ENCODE results near the gene NDUFV3.
"Not testable (repeated sequence)": the region's sequence is repeated elsewhere in the genome, so short reads cannot be mapped to it uniquely, and the experiment has no call there.

The NDUFV3 gene

DNA sequence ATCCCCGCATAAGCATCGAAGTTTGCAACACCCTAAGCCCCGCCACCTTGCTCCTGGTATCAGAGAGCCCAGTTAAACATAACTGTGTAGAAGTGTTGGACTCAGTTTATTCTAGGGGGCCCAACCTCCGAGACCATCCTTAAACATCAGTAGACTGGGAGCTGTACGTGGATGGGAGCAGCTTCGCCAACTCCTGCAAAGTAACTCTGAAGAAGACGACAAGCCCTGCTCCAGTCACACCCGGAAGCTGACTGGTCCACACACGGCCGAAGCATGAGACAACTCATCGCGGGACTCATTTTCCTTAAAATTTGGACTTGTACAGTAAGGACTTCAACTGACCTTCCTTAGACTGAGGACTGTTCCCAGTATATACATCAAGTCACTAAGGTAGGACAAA, 40.9 kb downstream of the NDUFV3 start:
- H3K4me1 Mint-ChIP-seq, H3K4me3 Mint-ChIP-seq, H3K27ac Mint-ChIP-seq, H3K27me3 Mint-ChIP-seq, H3K9me3 Mint-ChIP-seq, H3K36me3 Mint-ChIP-seq: not testable (repeated sequence)

DNA sequence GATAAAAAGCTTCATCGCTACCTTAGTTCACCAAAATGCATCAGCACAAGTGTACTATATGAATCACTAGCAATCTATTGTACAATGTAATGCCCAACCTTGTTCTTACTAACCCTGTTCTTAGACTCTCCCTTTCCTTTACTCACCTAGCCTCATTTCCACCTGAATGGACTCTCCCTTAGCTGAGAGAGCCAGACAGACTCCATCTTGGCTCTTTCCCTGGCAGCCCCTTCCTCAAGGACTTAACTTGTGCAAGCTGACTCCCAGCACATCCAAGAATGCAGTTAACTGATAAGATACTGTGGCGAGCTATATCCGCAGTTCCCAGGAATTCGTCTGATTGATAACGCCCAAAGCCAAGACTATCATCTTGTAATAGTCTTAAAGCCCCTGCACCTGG, 43.3 kb downstream of the NDUFV3 start:
- H3K4me3 Mint-ChIP-seq, H3K9me3 Mint-ChIP-seq, H3K4me1 Mint-ChIP-seq, H3K36me3 Mint-ChIP-seq, H3K27me3 Mint-ChIP-seq, H3K27ac Mint-ChIP-seq: not testable (repeated sequence)

DNA sequence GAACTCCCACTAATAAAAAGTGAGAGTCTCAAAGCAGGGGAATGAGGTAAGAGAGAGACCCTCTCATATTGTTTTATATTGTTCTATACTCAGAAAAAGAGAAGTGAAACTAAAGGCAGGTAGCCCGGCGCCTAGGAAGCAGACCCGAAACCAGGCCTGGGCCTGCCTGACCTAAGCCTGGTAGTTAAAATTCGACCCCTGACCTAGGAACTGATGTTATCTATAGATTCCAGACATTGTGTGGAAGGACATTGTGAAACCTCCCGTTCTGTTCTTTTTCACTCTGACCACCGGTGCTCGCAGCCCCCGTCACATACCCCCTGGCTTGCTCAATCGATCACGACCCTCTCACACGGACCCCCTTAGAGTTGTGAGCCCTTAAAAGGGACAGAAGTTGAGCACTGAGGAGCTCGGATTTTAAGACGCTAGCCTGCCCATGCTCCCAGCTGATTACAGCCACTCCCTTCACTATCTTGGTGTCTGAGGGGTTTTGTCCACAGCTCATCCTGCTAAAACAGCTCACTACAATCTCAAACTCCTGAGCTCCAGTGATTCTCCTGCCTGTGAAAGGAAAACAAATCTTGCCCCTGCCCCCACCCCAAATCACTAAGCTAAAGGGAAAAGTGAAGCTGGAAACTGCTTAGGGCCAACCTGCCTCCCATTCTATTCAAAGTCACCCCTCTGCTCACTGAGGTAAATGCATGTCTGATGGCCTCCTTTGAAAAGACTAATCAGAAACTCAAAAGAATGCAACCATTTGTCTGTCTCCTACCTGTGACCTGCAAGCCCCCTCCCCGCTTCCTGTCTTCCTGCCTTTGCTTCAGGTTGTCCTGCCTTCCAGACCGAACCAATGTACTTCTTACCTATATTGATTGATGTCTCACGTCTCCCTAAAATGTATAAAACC, 44.2 kb downstream of the NDUFV3 start:
- not testable (repeated sequence) for H3K4me3 Mint-ChIP-seq, H3K27ac Mint-ChIP-seq, H3K27me3 Mint-ChIP-seq, H3K9me3 Mint-ChIP-seq, H3K36me3 Mint-ChIP-seq, H3K4me1 Mint-ChIP-seq

DNA sequence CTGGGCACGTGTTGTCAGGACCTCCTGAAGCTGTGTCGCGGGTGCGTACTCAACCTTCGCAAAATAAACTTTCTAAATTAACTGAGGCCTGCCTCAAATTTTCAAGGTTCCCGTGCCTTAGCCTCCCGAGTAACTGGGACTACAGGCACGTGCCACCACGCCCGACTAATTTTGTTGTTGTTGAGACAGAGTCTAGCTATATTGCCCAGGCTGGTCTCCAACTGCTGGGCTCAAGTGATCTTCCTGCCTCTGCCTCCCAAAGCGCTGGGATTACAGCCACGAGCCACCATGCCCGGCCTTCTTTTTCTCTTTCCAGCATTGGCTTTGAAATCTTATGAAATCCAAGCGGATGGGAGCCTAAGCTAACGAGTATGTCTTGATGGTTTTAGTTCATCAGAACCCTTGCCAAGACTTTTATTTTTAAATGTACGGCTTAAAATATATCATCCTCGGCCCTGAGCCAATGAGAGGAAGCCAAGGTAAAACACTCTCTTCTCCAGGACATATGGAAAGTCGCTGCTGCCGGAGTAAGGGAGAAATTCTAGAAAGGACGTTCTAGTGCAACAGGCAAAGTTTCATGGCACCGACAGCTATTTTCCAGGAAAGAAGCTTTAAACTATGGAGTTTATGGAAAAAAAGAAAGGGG, 45.0 kb downstream of the NDUFV3 start:
- Mint-ChIP-seq H3K27me3 (no peaks in the 10 kb centered on the region), H3K9me3 (no peaks in the 10 kb centered on the region), H3K36me3 (peaks cover 3% of the 10 kb centered on the region), H3K4me1 (no peaks in the 10 kb centered on the region), H3K4me3 (no peak overlapping the region), H3K27ac (no peak overlapping the region)

DNA sequence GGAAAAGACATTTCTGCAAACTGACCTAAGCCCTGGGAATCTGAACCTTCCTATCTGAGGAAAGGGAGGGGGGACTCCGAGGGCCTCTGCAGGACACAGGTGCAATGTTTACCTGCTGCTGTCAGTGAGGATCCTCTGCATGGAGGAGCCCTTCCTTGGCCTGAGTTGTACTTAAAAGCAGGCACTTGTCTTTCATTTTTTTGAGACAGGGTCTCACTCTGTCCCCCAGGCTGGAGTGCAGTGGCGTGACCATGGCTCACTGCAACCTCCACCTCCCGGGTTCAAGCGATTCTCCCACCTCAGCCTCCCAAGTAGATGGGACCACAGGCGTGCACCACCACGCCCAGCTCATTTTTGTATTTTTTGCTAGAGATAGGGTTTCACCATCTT, 45.5 kb downstream of the NDUFV3 start:
- H3K9me3 Mint-ChIP-seq, H3K4me1 Mint-ChIP-seq, H3K4me3 Mint-ChIP-seq, H3K27me3 Mint-ChIP-seq, H3K36me3 Mint-ChIP-seq, H3K27ac Mint-ChIP-seq: not testable (repeated sequence)

DNA sequence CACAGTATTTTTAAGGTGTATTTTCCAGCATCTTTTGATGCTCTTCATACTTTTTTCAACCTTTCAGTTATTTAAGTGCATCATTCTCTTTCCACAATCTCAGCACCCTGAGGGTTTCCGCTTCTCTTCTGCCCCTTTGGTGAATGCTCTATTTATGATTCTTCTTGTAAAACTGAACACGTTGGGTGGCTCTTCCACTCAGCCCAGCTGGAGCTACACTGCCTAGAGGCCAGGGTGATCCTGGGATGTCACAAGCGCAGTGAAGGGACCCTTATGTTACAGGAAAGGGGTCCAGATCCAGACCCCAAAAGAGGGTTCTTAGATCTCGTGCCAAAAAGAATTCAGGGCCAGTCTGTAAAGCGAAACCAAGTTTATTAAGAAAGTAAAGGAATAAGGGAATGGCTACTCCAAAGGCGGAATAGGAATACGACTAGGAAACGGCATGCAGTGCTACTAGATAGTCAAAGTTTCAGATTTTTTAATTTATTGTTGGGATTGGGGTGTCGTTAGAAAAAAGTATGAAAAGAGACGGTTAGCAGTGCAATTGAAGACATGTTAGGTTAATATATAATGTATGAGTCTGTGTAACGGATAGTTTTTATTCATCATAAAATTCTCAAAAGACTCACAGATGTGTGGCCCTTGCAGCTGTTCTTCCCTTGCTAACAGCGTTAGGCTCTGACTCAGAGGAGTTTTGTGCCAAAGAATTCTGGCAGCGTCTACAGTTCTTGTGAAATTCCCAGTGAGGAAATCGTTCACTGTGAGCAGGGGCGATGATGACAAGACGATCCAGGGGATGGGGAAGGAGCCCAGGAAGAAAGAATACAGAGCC, 46.7 kb downstream of the NDUFV3 start:
- no peaks in the 10 kb centered on the region for H3K9me3 Mint-ChIP-seq
- no peaks in the 10 kb centered on the region for H3K4me1 Mint-ChIP-seq
- no peak overlapping the region for H3K4me3 Mint-ChIP-seq
- H3K36me3 Mint-ChIP-seq, result peaks cover 3% of the 10 kb centered on the region
- H3K27me3 Mint-ChIP-seq, result no peaks in the 10 kb centered on the region
- H3K27ac Mint-ChIP-seq, result no peak overlapping the region

DNA sequence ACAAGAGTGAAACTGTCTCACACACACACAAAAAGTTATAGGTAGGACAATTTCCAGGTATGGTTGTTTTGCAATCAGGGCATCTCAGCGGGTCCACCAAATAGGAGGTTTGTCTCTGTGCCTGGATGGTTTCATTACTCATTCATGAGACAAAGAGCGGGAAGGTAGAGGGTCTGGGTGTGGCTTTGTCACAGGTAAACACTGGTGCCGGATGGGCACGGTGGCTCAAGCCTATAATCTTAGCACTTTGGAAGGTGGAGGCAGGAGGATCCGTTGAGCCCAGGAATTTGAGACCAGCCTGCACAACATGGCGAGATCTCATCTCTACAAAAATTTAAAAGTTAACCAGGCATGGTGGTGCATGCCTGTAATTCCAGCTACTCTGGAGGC, 48.6 kb downstream of the NDUFV3 start:
- Mint-ChIP-seq H3K27ac (no peak overlapping the region), H3K9me3 (no peaks in the 10 kb centered on the region), H3K4me1 (no peaks in the 10 kb centered on the region), H3K4me3 (no peak overlapping the region), H3K36me3 (peaks cover 3% of the 10 kb centered on the region), H3K27me3 (no peaks in the 10 kb centered on the region)

DNA sequence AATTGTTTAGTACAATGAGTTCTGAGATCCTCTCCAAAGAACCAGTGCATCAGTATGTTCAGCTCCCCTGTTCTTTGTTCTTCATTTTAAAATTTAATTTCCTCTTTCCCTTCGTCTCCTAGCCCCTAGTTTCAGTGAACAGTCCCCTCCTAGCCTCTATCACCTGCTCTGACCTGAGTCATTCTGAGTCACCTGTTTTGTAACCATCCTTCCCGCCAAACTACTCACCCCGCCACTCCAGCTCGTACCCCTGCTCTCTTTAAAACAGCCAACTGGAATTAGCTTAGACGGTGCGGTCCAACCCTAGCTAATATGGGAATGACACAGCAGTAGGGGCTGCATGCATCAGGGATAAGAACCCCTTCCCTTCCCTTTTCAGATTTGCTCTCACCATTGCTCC, 49.1 kb downstream of the NDUFV3 start:
- H3K9me3 Mint-ChIP-seq, result no peaks in the 10 kb centered on the region
- no peaks in the 10 kb centered on the region for H3K27me3 Mint-ChIP-seq
- H3K27ac Mint-ChIP-seq, result no peak overlapping the region
- no peak overlapping the region for H3K4me3 Mint-ChIP-seq
- no peaks in the 10 kb centered on the region for H3K4me1 Mint-ChIP-seq
- peaks cover 3% of the 10 kb centered on the region for H3K36me3 Mint-ChIP-seq

DNA sequence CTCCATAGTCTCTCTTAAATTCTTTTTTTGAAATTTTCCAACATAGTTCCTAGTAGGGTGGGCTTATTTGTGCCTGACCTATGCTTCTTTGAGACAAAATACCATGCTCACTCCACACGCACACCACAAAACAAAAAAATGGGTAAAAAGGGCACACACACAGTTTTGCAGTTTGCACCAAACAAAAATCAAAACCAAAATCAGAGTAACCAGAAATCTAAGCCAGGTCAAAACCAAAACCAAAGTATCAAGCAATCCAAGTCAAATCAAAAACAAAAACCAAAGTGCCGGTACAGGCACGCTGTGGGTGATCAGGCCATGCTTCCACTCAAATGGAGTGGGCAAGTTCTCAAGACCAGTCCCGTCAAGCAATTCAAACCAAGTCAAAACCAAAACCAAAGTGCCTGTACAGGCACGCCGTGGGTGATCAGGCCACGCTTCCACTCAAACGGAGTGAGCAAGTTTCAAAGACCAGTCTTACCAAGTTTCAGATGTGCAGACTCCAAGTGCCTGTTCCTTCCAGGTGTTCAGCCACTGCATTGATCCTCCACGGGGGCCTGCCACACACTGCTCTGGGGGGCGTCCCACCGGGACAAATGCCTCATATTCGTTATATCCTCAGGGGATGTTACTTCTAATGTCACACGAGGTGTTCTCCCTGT, 56.1 kb downstream of the NDUFV3 start:
- H3K27ac Mint-ChIP-seq, H3K4me3 Mint-ChIP-seq, H3K27me3 Mint-ChIP-seq, H3K4me1 Mint-ChIP-seq, H3K36me3 Mint-ChIP-seq, H3K9me3 Mint-ChIP-seq: not testable (repeated sequence)

DNA sequence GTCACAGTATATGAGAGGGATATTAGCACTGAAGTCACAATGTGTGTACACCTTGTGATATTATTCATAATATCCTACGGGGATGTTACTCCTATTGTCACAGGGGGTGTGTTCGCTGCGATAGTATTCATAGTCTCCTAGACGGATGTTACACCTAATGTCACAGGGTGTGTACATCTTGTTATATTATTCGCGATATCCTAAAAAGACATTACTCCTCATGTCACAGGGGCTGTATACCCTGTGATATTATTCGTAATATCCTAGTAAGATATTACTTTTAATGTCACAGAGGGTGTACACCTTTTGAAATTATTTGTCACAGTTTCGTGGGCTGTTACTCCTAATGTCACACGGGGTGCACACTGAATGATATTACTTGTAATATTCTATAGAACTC, 58.1 kb downstream of the NDUFV3 start:
- H3K36me3 Mint-ChIP-seq, H3K27ac Mint-ChIP-seq, H3K27me3 Mint-ChIP-seq, H3K9me3 Mint-ChIP-seq, H3K4me1 Mint-ChIP-seq, H3K4me3 Mint-ChIP-seq: not testable (repeated sequence)

DNA sequence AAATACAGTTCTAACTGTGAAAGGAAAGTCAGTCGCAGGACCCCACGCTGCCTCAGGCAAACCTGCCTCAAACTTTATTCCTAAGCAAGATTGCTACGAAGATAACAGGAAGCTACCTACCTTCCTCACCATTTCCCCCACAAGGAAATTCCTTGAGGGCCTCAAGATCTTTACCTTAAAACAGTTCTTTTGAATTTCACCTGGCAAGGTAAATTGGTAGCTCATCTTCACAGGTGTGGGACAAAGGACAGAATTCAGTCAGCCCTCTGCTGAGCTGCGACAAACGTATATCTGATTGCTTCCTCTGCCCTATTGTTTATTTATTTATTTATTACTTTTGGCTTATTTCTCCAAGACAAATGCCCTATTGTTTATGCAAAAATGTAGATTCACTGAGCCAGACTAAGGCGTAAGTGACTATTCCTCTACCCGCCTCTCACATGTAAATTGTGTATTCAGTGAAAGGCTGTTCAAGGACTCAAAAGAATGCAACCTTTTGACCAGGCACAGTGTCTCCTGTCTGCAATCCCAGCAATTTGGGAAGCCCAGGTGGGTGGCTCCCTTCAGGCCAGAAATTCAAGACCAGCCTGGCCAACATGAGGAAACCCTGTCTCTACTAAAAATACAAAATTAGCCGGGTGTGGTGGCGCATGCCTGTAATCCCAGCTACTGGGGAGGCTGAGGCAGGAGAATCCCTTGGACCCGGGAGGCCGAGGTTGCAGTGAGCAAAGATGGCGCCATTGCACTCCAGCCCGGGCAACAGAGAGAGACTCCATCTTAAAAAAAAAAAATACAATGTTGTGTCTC, 63.9 kb downstream of the NDUFV3 start:
- Mint-ChIP-seq H3K27me3 (no peaks in the 10 kb centered on the region), H3K9me3 (no peaks in the 10 kb centered on the region), H3K4me1 (no peaks in the 10 kb centered on the region), H3K27ac (no peak overlapping the region), H3K36me3 (no peaks in the 10 kb centered on the region), H3K4me3 (no peak overlapping the region)

DNA sequence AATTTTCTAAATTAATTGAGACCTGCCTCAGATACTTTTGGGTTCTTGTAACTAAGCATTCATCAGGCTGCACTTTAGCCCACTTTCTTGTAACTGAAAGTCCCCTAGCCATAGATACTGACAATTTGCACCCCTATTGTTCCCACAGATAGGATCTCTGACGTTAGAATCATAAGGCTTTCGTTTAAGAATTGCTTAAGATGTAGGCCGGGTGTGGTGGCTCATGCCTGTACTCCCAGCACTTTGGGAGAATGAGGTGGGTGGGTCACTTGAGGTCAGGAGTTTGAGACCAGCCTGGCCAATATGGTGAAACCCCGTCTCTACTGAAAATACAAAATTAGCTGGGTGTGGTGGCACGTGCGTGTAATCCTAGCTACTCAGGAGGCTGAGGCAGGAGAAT, 65.0 kb downstream of the NDUFV3 start:
- not testable (repeated sequence) for H3K27ac Mint-ChIP-seq, H3K4me3 Mint-ChIP-seq, H3K27me3 Mint-ChIP-seq, H3K4me1 Mint-ChIP-seq, H3K9me3 Mint-ChIP-seq, H3K36me3 Mint-ChIP-seq

DNA sequence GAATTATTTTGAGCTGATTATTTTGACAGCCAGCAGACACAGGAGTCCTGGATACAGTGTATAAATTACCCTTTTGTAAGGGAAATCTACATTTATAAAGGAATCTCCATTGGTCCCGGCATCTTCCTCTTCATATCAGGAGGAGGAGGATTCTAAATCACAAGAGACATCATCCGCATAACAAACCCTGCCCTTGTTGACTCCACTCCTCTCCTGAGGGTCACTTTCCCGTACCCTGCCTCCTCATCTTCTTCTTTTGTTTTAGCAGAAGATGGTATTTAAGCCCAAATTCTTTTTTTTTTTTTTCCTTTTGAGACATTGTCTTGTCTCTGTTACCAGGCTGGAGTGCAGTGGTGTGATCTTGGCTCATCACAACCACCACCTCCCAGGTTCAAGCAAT, 66.6 kb downstream of the NDUFV3 start:
- H3K4me1 Mint-ChIP-seq, result no peaks in the 10 kb centered on the region

DNA sequence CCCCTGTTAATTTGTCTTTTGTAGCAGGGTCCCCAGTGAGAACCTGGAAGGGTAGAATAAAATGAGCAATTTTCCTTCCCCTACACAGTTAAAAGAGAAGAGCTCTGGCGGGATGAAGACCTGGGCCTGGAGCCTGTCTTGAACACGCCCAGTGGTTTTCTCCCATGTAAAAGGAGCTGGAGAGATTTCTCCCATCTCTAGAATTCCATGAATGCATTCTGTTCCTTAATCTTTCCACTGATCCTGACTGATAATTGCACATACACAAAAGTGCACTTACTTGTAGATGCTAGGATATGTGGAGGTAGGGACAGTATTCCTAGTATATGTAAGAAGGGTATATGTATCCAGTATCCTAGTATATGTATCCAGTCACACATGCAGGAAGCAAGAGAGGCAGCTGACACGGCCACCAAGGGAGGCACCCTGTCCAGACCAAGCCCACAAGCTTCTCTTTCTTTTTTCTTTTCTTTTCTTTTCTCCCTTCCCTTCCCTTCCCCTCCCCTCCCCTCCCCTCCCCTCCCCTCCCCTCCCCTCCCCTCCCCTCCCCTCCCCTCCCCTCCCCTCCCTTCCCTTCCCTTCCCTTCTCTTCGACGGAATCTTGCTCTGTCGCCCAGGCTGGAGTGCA, 69.4 kb downstream of the NDUFV3 start:
- Mint-ChIP-seq H3K4me1 (no peaks in the 10 kb centered on the region), H3K4me3 (no peak overlapping the region), H3K9me3 (no peaks in the 10 kb centered on the region), H3K36me3 (no peaks in the 10 kb centered on the region), H3K27ac (no peak overlapping the region), H3K27me3 (no peaks in the 10 kb centered on the region)

More for the DNA sequence above, 66.6 kb downstream of the NDUFV3 start:
- Mint-ChIP-seq H3K36me3 (no peaks in the 10 kb centered on the region), H3K9me3 (no peaks in the 10 kb centered on the region), H3K4me3 (no peak overlapping the region), H3K27me3 (no peaks in the 10 kb centered on the region), H3K27ac (no peak overlapping the region)

Data from activated naive CD4-positive, alpha-beta T cell treated with anti-CD3 and anti-CD28 coated beads, Interleukin-2, amount 50 U/mL, for 24 hours (primary cell).